HL-60/S4 treated with phorbol 12-myristate 13-acetate at 8.2 ng/mL for 4 days and 3 days (cell line): ENCODE data around the gene ZNF385A.

Experiments used
- in situ Hi-C: fragments of 300-500 bp; cut with MboI; formaldehyde crosslinking; loops from 2 replicates; pipeline ENCODE4 v1.15.0; 2022; ENCODE audit warnings: low sequenced_read_pairs

ZNF385A gene

GRCh38 chr12:54384591-54385041 lies at the start of gene ZNF385A:
TSS of gene ZNF385A (minus strand) at chr12:54384733. CDS start at chr12:54384514, 219 bp downstream.
- in situ Hi-C loops: no loop called here

GRCh38 chr12:54432815-54433164 lies 48.3 kb upstream of the ZNF385A start:
- in situ Hi-C loops: no loop called here

GRCh38 chr12:54431911-54432814 lies 47.6 kb upstream of the ZNF385A start:
- in situ Hi-C loops: no loop called here

- in situ Hi-C loops: no loop called here
Measured at GRCh38 chr12:54430471-54431069, 46.0 kb upstream of the ZNF385A start.

GRCh38 chr12:54429014-54429471 lies 44.5 kb upstream of the ZNF385A start:
- in situ Hi-C loops: no loop called here

- in situ Hi-C loops: no loop called here
Measured at GRCh38 chr12:54428050-54429013, 43.8 kb upstream of the ZNF385A start.

- in situ Hi-C loops: no loop called here
Measured at GRCh38 chr12:54427106-54427505, 42.6 kb upstream of the ZNF385A start.

GRCh38 chr12:54426690-54427089 lies 42.2 kb upstream of the ZNF385A start:
- in situ Hi-C loops: no loop called here

- in situ Hi-C loops: no loop called here
Measured at GRCh38 chr12:54425702-54426101, 41.2 kb upstream of the ZNF385A start.

GRCh38 chr12:54424224-54424623 lies 39.7 kb upstream of the ZNF385A start:
- in situ Hi-C loops: no loop called here

- in situ Hi-C loops: no loop called here
Measured at GRCh38 chr12:54423816-54424150, 39.2 kb upstream of the ZNF385A start.

- in situ Hi-C loops: no loop called here
Measured at GRCh38 chr12:54421879-54422250, 37.3 kb upstream of the ZNF385A start.

- in situ Hi-C loops: no loop called here
Measured at GRCh38 chr12:54421175-54421878, 36.8 kb upstream of the ZNF385A start.

GRCh38 chr12:54420766-54421144 lies 36.2 kb upstream of the ZNF385A start:
- in situ Hi-C loops: no loop called here

- in situ Hi-C loops: no loop called here
Measured at GRCh38 chr12:54419088-54419887, 34.8 kb upstream of the ZNF385A start, which contains the start of gene ITGA5. TSS of gene ITGA5 (minus strand) at chr12:54419266. CDS start at chr12:54419198, 68 bp downstream.

- in situ Hi-C loops: no loop called here
Measured at GRCh38 chr12:54418441-54419087, 34.0 kb upstream of the ZNF385A start.

GRCh38 chr12:54417712-54418440 lies 33.3 kb upstream of the ZNF385A start:
- in situ Hi-C loops: no loop called here
